Pancreas (tissue), 10 donors: ENCODE data around the gene RMDN3. TPM values are rescaled to one million over a fixed set of nuclear protein-coding genes. Genes with fewer than 3 reads are reported as not detected.

Source experiments
- ATAC-seq, 4 donors: fragments of 200-7000 bp; cut with Tn5 transposase; one replicate each; pipeline versions ENCODE4 v1.8.0 to v1.9.1; 2020; ENCODE audit warnings: mild to moderate bottlenecking in 4 of 4, moderate library complexity in 4 of 4
- DNase-seq, 6 donors: peaks; one replicate each; pipeline ENCODE4 v3.0.0-alpha.2; 2020
- FAIRE-seq: peaks from 2 replicates; lab custom pipeline; 2012; peaks lifted over from hg19 to GRCh38; lab: Jason Lieb, UNC
- H3K27ac ChIP-seq, 4 donors: fragments of 200-600 bp; sonication (generic); 1 replicate in 3 of 4; 2 replicates in 1 of 4; pipeline versions ENCODE4 v1.5.0 to v1.8.0; 2020
- H3K27me3 ChIP-seq, 4 donors: fragments of 200-600 bp; one replicate each; pipeline ENCODE4 v1.8.0; 2021
- H3K36me3 ChIP-seq, 3 donors: fragments of 200-600 bp; sonication (generic) in 1 of 3; one replicate each; pipeline versions ENCODE4 v1.5.0 to v1.8.0; 2020 to 2021
- H3K4me1 ChIP-seq, 3 donors: fragments of 200-600 bp; one replicate each; pipeline ENCODE4 v1.8.0; 2021
- H3K4me3 ChIP-seq, 4 donors: fragments of 200-600 bp; sonication (generic) in 2 of 4; one replicate each; pipeline versions ENCODE4 v1.5.0 to v1.8.0; 2020 to 2021
- H3K9me3 ChIP-seq, 4 donors: fragments of 200-600 bp; one replicate each; pipeline ENCODE4 v1.8.0; 2021
- CTCF ChIP-seq, 4 donors: fragments of 200-600 bp; sonication (generic) in 3 of 4; IDR thresholded peaks; one replicate each; pipeline versions ENCODE4 v1.5.0 to v1.8.0; 2021; ENCODE audit warnings: antibody characterized with exemption in 4 of 4
- WGBS, 2 donors: extraction: QIAGEN DNeasy Blood & Tissue Kit; methylation state at CpG; one replicate each; pipeline ENCODE4 v1.1.7; 2013; 5-methylcytosine and 5-hydroxymethylcytosine counted together
- intact Hi-C, 3 donors: fragments of 100-400 bp; cut with DNase I; formaldehyde crosslinking; loops; one replicate each; pipeline versions ENCODE4 v1.11.1 to v1.14.2; 2022
- polyA plus RNA-seq, 2 donors: library from polyadenylated mRNA; stranded (reverse); fragments of 200-250 nt; gene quantifications; one replicate each; pipeline ENCODE4 v1.2.3, GENCODE V29; 2013
- total RNA-seq, 6 donors: library from RNA; stranded (reverse); fragmentation: NEBNext Ultra II Directional in 4 of 6; extraction: Animal tissue kit (Norgen Biotek cat#: 25700) in 4 of 6; gene quantifications; one replicate each; pipeline versions ENCODE4 v1.2.1 to v1.2.4, GENCODE V29; 2021 to 2023
- donor health status: healthy with polysubstance abuse.
- donor health status: DM: no; HTN: no; CAD: no; lungs with moderate emphysema.
- donor health status: DM: no; HTN: no; CAD: no.
- donor health status: control.
- donor health status: control.
- donor health status: Bipolar disorder and iron deficiency.
- donor health status: DM: yes; HTN: yes; CAD: no.
- donor health status: DM: no; HTN: no; CAD: no.
- donor health status: DM: no; HTN: no; CAD: no.
- donor health status: DM: yes; HTN: yes; CAD: no.

Gene RMDN3
- total and polyA plus RNA-seq, 8 donors = 11.9 to 21.3 (median 17.2) TPM

- ATAC-seq = peak in 1 of 4 donors; percentile 13
- 49 to 51% methylated on average over 3 of the region's 3 CpGs for WGBS, 2 donors
- Histone ChIP-seq H3K9me3 (no peaks in the 10 kb centered on the region), H3K27ac (peak overlapping the region; percentile 24 to 92 (median 62)), H3K4me3 (no peak overlapping the region), H3K4me1 (peaks cover 31 to 39% (median 34%) of the 10 kb centered on the region in 3 donors), H3K27me3 (no peaks in the 10 kb centered on the region), H3K36me3 (no peaks in the 10 kb centered on the region)
- intact Hi-C loops = no loop called here
- DNase-seq = no peak
- no peak for TF ChIP-seq CTCF (IDR thresholded peaks at IDR 0.05)
- no peak for FAIRE-seq
Measured at GRCh38 chr15:40785164-40785563, 30.1 kb upstream of the RMDN3 start.

- no peak overlapping the region for H3K27ac ChIP-seq
- no peak for FAIRE-seq
- peaks cover 0 to 11% (median 0%) of the 10 kb centered on the region in 3 donors for H3K36me3 ChIP-seq
- peak; percentile 71 to 94 (median 86) for DNase-seq
- intact Hi-C loops = no loop called here
- no peak overlapping the region for H3K4me3 ChIP-seq
- WGBS, 2 donors = 15 to 18% methylated on average over 8 of the region's 8 CpGs
- no peaks in the 10 kb centered on the region for H3K27me3 ChIP-seq
- no peaks in the 10 kb centered on the region for H3K9me3 ChIP-seq
- ATAC-seq = peak; percentile 73 to 93 (median 88)
- TF ChIP-seq CTCF (IDR thresholded peaks at IDR 0.05) = peak; percentile 73 to 78 (median 76)
- peaks cover 25 to 28% (median 26%) of the 10 kb centered on the region in 3 donors for H3K4me1 ChIP-seq
Measured at GRCh38 chr15:40782609-40783227, 27.7 kb upstream of the RMDN3 start.

- intact Hi-C loops = no loop called here
- H3K27ac ChIP-seq = peak overlapping the region in 1 of 4 donors; percentile 39
- 59 to 76% methylated on average over 11 of the region's 11 CpGs for WGBS, 2 donors
- FAIRE-seq = no peak
- no peak overlapping the region for H3K4me3 ChIP-seq
- no peaks in the 10 kb centered on the region for H3K4me1 ChIP-seq
- peak in 4 of 6 donors; percentile 38 to 63 (median 47) for DNase-seq
- peaks cover 0 to 43% (median 18%) of the 10 kb centered on the region in 3 donors for H3K36me3 ChIP-seq
- H3K27me3 ChIP-seq = no peaks in the 10 kb centered on the region
- no peak for TF ChIP-seq CTCF (IDR thresholded peaks at IDR 0.05)
- peak; percentile 55 to 98 (median 88) for ATAC-seq
- no peaks in the 10 kb centered on the region for H3K9me3 ChIP-seq
Measured at GRCh38 chr15:40776537-40777141, 21.6 kb upstream of the RMDN3 start.

- WGBS, 2 donors = 91 to 93% methylated on average over 14 of the region's 14 CpGs
- no peaks in the 10 kb centered on the region for H3K27me3 ChIP-seq
- ATAC-seq (no peak), FAIRE-seq (no peak), DNase-seq (peak in 1 of 6 donors; percentile 42)
- TF ChIP-seq CTCF (IDR thresholded peaks at IDR 0.05) = no peak
- no peak overlapping the region for H3K4me3 ChIP-seq
- H3K36me3 ChIP-seq = peaks cover 0 to 43% (median 18%) of the 10 kb centered on the region in 3 donors
- intact Hi-C loops = no loop called here
- H3K27ac ChIP-seq = peak overlapping the region in 1 of 4 donors; percentile 39
- no peaks in the 10 kb centered on the region for H3K9me3 ChIP-seq
- no peaks in the 10 kb centered on the region for H3K4me1 ChIP-seq
Measured at GRCh38 chr15:40775740-40776536, 20.9 kb upstream of the RMDN3 start.
